ENCODE data around the gene RANBP10.
"Not testable (repeated sequence)": the region's sequence is repeated elsewhere in the genome, so short reads cannot be mapped to it uniquely, and the experiment has no call there.

The RANBP10 gene

DNA sequence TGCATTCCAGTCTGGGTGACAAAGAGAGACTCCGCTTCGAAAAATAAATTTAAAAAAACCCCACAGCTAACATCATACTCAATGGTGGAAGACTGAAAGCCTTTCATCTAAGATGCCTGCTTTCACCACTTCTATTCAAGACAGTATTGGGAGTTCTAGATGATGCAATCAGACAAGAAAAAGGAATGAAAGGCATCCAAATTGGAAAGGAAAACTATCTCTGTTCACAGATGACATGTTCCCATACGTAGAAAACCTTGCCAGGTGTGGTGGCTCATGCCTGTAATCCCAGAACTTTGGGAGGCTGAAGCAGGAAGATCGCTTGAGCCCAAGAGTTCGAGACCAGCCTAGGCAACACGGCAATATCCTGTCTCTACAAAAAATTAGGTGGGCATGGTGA lies 31.1 kb downstream of the RANBP10 start:
- DNase-seq = no peak

DNA sequence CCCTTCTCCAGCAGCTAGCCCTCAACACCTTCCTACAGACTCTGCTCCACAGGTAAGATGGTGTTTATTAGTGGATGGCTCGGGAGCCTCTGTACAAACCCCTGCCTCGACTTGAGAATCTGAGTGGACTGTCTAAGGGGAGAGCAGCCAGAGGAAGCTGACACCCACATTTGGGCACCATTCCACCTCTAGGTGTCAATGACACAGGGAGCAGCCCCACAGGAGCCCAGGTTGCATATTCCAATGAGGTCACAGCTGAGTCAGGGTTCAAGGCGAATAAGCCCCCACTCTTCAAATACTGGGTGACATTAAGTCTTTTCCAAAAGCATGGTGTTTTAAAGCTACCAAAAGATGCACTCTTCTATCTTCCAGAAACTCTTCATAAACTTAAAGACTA lies 31.9 kb downstream of the RANBP10 start:
- DNase-seq = no peak

DNA sequence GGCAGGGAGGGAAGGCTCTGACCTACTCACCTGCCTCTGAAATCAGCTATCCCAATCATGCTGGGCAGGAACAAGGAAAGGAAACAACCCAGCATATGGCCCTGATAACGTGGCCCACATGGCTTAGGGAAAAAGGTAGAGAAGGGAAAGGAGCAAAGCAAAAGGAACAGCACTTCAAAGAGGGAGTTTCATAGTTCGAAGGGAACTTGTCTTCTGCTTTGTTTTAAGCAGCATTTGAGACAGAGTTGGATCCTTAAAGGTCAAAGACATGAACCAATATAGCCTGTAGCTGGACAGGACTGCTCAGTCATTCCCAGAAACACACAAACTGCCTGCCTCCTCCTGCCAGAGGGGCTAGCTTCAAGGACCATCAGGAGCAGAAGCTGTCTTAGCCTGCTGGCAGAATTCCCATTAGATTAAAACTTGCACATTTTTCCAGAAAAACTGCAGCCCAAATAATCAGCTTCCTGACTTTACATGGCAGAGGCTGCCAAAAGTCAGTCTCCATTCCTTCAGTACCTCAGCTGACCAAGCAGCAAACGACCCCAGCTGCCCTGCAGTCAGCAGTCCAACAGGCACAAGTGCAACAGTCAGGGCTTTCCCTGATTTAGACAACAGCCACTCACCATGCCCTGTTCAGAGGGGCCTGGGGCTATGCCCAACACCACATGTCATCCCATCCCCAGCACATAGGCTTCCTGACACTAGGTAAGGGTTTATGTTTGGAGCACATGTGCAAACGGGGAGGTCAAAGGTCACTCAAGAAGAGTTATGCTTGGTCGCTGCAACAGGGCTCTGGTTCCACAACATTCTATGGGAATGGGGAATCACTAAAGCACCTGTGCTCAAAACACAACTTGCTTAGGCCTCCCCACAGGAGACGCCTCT lies 32.5 kb downstream of the RANBP10 start:
- DNase-seq = no peak

DNA sequence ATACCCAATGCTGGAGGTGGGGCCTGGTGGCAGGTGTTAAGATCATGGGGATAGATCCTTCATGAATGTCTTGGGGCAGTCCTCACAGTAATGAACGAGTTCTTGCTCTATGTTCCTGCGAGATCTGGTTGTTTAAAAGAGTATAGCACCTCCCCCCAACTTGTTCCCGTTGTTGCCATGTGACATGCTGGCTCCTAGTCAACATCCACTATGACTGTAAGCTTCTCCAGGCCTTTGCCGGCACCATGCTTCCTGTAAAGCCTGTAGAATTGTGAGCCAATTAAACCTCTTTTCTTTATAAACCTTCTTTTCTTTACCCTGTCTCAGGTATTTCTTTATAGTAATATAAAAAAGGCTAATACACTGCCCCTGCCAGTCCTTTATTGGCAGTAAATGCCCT lies 33.3 kb downstream of the RANBP10 start:
- no peak for DNase-seq

DNA sequence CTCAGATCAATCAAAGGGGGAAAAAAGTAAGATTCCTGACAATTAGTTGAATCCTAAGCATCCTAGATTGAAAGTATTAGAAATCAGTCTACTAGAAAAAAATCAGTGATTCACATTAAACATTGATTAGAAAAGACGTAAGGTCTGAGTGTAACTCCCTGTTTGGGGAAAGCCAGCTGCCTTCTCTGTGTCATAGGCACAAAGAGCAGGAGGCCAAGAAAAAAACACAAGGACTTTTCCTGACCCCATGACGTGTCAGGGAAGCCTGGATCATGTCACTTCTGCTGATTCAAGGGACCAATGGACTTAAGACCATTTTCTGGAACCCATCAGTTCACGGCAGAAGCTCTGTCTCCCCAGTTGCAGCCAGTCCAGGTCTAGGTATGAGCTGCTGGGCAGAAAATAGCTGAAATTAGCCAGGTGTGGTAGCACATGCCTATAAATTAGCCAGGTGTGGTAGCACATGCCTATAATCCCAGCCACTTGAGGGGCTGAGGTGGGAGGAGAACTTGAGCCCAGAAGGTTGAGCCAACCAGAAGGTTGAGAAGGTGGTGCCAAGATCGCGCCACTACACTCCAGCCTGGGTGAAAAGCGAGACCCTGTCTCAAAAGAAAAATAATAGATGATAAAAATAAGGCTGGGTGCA lies 35.9 kb downstream of the RANBP10 start:
- no peak for DNase-seq

DNA sequence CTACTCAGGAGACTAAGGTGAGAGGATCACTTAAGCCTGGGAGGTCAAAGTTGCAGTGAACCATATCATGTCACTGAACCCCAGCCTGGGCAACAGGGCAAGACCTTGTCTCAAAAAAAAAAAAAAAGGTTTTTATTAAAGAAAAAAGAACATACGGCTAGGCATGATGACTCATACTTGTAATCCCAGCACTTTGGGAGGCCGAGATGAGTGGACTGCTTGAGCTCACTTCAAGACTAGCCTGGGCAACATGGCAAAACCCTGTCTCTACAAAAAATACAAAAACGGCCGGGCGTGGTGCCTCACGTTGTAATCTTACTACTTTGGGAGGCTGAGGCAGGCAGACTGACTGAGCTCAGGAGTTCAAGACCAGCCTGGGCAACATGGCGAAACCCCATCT lies 38.4 kb downstream of the RANBP10 start:
- peak; percentile 53 for DNase-seq

DNA sequence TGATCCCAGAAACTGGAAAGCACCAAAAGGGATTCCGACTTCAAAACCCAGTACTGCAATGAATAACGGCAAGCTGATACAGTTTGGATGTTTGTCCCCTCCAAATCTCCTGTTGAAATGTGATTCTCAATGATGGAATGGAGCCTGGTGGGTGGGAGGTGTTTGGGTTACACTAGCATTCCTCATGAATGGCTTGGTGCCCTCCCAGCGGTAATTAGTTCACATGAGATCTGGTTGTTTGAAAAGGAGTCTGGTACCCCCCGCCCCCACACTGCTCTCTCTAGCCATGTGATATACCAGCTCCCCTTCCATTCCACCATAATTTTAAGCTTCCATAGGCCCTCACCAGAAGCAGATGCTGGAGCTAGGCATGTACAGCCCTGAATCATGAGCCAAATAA lies 40.1 kb downstream of the RANBP10 start:
- no peak for DNase-seq

DNA sequence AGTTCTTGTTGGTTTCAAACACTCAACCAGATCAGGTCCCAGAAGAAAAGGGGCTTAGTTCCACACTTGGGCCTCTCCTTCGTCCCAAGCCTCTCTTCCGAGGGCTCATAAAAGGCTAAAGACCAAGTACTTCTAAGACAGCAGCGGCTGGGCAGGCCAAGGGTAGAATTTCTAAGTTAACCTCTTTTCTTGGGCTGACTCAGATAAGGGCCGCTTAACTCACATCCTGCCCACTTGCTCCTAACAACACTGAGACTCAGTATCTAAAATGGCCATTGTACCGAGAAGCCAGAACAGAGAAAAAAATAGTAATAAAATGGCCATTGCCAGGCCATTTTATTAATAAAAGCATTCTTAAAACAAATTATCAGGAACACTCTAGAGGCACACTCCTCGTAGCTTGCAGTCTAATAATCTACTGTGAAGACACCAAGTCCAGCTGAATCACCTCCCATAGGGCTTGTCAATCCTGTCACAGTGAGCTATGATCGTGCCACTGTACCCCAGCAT lies 42.1 kb downstream of the RANBP10 start:
- DNase-seq = no peak

DNA sequence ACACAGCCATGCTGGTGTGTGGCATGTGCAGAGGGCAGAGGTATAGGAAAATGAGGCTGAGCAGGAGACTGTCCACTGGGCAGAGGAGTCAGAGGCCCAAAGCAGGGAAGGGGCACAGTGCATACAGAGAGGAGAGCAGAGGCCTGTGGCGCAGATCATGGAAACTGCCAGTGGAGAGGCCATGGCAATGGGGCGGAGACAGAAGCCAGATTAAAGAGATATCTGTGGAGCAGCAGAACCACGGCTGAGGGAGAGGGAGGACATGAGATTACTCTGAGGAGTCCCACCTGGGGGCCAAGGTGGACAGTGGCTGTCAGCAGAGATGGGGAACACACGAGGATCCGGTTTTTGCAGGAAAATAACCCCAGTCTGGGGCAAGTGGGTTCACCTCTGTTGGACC lies 43.3 kb downstream of the RANBP10 start:
- no peak for DNase-seq

DNA sequence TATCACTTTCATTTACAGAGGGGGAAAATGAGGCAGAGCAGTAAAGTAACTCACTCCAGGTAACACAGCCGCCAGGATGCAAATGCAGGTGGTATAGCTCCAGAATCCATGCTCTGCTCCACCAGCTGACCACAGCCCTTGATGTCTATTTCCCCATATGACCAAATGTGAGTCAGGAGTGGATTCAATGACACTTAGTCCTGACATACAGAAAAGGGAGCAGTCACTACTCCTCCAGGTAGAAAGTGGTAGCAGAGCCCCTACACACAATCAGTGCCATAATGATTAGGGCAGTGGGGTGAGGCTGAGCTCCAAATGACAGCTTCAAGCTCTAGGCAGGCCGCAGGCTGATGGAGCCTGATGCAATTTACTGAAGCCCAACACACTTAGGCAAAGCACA lies 44.0 kb downstream of the RANBP10 start:
- DNase-seq = no peak

DNA sequence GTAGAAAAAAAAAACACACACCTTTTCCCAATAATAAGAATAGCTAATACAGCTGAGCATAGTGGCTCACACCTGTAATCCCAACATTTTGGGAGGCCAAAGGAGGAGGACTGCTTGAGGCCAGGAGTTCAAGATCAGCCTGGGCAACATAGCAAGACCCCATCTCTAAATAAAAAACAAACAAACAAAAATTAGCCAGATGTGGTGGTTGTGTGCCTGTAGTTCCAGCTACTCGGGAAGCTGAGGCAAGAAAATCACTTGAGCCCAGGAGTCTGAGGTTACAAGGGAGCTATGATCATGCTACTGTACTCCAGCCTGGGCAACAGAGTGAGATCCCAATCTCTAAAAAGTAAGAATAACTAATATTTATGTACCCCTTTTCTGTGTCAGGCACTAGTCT lies 44.4 kb downstream of the RANBP10 start:
- no peak for DNase-seq

DNA sequence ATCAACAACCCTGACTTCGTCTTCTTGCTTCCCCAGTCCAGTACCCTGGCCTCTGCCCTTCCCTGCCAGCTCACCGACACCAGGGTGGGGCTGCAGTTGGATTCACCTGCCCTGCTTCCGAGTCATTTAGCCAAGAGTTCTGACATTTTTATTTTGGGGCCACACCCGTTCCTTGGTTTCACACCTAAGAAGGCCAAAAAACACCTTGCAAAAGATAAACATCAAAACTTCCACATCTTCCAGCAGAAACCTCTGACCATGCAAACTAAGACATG lies 45.5 kb downstream of the RANBP10 start:
- DNase-seq = no peak

DNA sequence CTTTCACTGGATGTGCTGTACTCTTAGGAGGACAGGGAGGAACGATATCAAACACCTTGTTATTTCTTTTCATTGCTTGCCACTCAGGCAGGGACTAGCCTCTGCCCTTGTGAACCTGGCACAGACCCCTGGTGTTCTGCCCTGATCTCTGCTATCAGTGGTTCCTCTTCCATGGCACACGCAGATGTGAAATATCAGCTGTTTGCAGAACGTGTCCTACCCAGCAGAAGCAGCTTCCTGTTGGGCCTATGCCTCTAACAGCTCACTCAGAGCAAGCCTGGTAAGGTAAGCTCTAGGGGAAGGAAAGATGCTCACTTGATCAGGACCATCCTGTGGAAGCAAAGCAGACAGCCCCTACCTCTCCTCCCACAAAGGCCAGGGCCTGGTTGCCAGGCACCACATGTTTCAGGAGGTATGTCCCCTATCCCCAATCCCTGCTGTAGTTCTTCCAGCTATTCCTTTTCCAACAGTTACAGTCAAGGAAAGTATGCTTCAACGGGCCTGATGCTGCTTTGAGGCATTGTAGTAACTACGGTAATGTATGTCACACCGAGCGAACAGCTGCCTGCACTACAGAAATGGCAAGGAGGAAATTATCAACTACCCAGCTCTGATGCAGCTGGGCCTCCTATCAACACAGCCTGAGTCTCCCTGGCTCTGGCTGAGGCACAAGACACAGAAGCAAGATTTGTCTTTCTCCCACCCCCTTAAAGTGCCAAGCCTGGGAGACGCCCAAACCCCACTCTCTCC lies 46.0 kb downstream of the RANBP10 start:
- DNase-seq = no peak

DNA sequence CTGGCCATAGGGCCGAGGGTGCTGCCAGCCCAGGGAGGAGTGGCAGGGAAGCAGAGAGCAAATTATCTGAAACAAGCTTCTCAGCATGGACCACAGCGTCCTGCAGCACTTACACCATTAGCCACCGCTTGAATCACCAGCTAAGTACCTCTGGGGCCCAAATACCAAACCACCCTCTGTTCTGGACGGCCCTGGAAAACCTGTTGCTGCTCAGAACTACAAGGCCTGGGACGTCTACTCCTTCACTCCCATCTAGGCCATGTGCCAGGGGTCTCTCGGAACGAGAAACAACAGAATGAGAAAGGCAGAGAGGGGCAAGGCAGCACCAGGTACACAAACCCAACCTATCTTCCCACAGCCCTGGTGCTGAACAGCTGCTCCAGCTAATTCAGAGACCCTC lies 47.4 kb downstream of the RANBP10 start:
- no peak for DNase-seq

DNA sequence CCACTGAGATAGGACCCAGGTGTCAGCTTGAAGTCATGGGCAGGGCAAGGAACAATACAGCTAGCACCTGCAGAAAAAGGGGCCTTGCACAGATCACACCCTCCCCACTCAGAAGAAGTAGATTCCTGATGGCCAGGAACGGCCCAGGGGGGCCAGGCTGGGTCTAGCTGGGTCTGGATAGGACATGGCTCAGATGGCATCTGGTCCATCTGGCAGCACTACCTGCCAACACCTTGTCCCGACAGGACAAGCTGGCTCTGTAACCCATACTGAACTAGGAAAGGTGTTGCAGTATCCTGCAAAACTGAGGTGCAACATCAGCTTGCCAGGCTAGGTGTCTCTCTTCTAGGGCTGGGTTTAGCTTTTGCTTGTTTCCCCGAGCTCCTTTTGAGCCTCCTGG lies 48.4 kb downstream of the RANBP10 start:
- no peak for DNase-seq

DNA sequence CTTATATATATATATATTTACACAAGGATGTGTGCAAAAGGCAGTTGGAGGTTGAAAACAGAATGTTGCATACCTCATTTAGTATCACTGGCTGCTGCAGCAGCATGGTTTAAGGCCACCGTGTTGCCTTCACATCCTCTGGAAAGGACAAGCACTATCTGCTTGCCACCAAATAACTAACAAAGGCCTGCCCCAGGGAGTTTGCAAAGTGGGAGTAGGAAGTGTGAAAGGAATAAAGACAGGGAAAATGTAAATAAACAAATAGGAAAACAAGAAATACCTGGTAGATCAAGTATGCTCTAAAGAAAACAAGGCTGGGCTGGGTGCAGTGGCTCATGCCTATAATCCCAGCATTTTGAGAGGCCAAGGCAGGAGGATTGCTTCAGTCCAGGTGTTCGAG lies 53.7 kb downstream of the RANBP10 start:
- no peak for DNase-seq

DNA sequence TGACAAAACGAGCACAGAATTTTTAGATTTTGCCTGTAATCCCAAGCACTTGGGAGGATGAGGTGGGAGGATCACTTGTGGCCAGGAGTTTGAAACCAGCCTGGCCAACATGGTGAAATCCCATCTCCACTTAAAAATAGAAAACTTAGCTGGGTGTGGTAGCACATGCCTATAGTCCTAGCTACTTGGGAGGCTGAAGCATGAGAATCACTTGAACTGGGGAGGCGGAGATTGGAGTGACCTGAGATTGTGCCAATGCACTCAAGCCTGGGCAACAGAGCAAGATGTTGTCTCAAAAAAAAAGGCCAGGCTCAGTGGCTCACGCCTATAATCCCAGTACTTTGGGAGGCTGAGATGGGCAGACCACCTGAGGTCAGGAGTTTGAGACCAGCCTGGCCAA lies 55.0 kb downstream of the RANBP10 start:
- not testable (repeated sequence) for DNase-seq

DNA sequence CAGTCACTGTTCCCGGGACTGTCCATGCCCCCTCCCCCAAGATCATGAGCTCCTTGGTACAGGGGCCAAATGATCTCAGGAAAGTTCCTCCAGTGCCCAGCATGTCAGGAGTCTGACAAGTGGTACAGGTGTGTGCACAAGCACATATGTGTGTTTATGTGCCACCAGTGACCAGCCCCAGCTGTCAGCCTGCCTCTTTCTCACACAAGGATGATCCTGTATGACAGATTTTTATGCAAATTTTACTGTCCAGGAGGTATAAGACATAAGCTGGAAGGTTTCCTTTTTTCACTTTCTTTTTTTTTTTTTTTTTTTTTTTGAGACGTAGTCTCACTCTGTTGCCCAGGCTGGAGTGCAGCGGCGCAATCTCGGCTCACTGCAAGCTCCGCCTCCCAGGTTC lies 55.9 kb downstream of the RANBP10 start:
- no peak for DNase-seq

DNA sequence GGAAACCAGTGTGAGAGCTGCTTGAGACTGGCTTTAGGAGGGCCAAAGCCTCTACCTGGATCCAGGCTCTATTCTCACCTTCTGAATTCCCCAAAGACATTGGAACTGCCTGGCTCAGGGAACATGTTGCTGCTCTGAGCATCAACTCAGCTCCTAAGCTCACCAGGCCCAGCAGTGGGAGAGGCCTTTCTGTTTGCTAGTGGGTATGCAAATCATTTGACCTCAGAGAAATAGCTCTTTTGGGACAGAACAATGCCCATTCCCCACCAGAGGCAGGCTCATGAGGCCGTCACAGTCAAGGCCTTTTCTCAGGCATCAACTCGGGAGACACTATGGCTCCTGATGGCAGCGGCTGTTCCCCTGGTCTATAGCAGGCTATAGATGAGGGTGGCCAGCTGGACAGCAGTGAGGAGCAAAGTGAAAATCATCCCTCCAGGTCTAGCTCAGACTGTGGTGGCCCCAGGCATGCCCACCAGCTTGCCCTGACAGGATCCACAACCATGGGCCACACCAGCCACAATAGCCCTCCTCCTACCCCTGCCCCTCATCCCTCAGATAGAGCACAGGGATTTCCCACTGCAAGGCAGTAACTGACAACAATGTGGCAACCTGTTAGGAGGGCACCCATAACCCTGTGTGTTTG lies 56.8 kb downstream of the RANBP10 start:
- no peak for DNase-seq

DNA sequence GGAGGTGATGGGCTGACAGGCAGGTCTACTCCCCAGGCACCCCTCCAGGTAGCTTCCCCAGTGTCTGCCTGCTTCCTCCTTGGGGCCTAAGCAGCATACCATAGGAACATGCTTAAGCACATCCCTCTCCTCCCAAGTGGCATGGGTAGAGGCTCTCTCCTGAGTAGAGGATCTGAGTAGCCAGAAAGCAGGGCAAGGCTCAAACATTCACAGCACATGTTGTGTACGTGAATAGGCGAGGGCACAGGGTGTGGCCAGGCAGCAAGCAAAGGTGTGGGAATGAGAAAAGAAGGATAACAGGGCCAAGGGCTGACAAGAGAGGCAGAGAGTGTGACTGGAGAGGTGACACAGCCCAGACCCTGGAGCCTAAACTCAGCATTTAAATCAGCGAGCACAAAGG lies 57.5 kb downstream of the RANBP10 start:
- DNase-seq = no peak

DNA sequence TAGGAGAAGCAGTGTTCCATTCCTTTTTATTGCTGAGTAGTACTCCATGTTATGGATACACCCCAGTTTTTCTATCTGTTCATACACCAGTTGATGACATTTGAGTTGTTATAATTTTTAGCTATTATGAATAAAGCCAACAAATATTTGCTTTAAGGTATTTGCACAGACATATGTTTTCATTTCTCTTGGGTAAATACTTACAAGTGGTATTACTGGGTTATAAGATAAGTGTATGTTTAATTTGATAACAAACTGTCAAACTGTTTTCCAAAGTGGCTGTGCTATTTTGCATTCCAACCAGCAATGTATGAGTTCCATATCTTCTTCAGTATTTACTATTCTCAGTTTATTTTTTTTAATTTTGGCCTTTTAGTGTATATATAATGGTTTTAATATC lies 59.5 kb downstream of the RANBP10 start:
- DNase-seq = peak; percentile 13

DNA sequence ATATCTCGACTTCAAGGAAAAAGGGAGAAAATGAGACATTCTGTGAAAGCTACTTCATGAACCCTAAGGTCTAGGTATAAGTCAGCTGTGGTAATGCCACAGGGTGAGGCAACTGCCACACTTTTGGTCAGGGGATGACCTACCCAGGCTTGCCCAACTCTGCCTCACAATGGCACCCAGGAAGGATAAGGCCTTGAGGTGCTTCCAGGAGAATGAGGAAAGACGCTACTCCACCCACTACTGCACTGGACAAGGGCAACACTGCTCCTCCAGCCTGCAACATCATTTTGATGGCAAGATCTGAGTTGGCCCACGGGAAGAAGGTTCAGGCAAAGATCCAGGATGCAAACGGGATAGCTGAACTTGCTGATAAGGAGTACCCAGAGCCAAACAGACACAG lies 65.2 kb downstream of the RANBP10 start:
- no peak for DNase-seq

DNA sequence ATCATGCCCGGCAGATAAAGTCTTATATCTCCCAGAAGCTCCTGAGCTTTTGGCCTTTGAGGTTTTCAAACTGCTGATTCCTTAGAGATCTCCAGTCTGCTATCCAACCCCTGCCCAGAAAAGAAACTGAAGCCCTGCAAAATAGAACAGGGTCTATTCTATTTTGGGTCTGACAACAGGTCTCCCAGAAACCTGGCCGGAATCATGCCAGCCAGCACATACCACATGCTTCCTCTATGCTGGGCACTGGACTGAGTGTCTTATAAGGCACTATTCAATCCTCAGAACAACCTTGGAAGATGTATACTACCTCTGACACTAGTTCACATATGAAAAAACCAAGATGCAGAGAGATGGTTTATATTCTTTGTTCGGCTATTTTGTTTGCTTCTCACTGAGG lies 66.0 kb downstream of the RANBP10 start:
- DNase-seq = no peak

DNA sequence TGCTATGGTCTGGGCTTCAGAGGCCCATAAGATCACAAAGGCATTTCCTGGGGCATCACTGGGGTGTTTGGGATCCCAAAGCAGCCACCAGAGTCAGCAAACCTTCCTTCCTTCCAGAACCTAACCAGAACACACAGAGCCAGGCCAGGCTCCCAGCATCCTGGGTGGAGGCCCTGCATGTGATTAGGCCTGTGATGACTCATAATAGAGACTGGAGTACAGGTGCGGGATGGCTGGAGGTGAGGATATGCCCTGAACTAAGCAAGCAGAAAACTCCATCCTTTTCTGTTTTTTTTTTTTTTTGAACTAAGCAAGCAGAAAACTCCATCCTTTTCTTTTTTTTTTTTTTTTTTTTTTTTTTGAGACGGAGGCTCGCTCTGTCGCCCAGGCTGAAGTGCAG lies 69.5 kb downstream of the RANBP10 start:
- peak; percentile 66 for DNase-seq

All from DMS53 (cell line).